ENCODE data around the gene MATCAP1. TPM values are rescaled to one million over a fixed set of nuclear protein-coding genes. Genes with fewer than 3 reads are reported as not detected.
A peak's percentile ranks its signal among the peaks of the same experiment; 100 is the strongest.

The MATCAP1 gene
- total and polyA plus RNA-seq, 8 donors: 36.8 to 66.9 (median 57.0) TPM

- H3K9me3 ChIP-seq: no peaks in the 10 kb centered on the region
- H3K27me3 ChIP-seq: no peaks in the 10 kb centered on the region
- DNase-seq: peak in 1 of 4 donors; percentile 74
- ATAC-seq: no peak
- no peak for TF ChIP-seq CTCF (IDR thresholded peaks at IDR 0.05)
- no peak overlapping the region for H3K27ac ChIP-seq
- intact Hi-C loops (cut with DNase I): no loop called here
- H3K4me1 ChIP-seq: peaks cover 18 to 66% of the 10 kb centered on the region in 2 donors
- no peak overlapping the region for H3K4me3 ChIP-seq
- H3K36me3 ChIP-seq: peaks cover 0 to 59% of the 10 kb centered on the region in 2 donors
Observed at GRCh38 chr16:67194260-67194659, 10.5 kb upstream of the MATCAP1 start.

GRCh38 chr16:67193536-67193935 is 9.8 kb upstream of the MATCAP1 start:
- Histone ChIP-seq H3K27me3 (no peaks in the 10 kb centered on the region), H3K4me1 (peaks cover 18 to 65% of the 10 kb centered on the region in 2 donors), H3K9me3 (no peaks in the 10 kb centered on the region), H3K27ac (no peak overlapping the region), H3K36me3 (peaks cover 0 to 52% of the 10 kb centered on the region in 2 donors), H3K4me3 (peak overlapping the region in 1 of 2 donors; percentile 99)
- intact Hi-C loops (cut with DNase I): no loop called here
- TF ChIP-seq CTCF (IDR thresholded peaks at IDR 0.05): no peak
- ATAC-seq: no peak
- peak in 1 of 4 donors; percentile 2 for DNase-seq

GRCh38 chr16:67192781-67193361 is 9.1 kb upstream of the MATCAP1 start:
- Histone ChIP-seq H3K4me1 (peaks cover 15 to 58% of the 10 kb centered on the region in 2 donors), H3K27ac (peak overlapping the region in 1 of 2 donors; percentile 82), H3K27me3 (no peaks in the 10 kb centered on the region), H3K4me3 (peak overlapping the region; percentile 97 to 99), H3K9me3 (no peaks in the 10 kb centered on the region), H3K36me3 (peaks cover 0 to 45% of the 10 kb centered on the region in 2 donors)
- intact Hi-C loops (cut with DNase I): no loop called here
- no peak for TF ChIP-seq CTCF (IDR thresholded peaks at IDR 0.05)
- no peak for DNase-seq
- ATAC-seq: no peak

- Histone ChIP-seq H3K36me3 (peaks cover 0 to 38% of the 10 kb centered on the region in 2 donors), H3K27me3 (no peaks in the 10 kb centered on the region), H3K9me3 (no peaks in the 10 kb centered on the region), H3K4me3 (peak within 1 kb of the TSS; percentile 97 to 99), H3K4me1 (peaks cover 15 to 52% of the 10 kb centered on the region in 2 donors), H3K27ac (peak within 1 kb of the TSS; percentile 48 to 82)
- peak; percentile 98 for ATAC-seq
- DNase-seq: peak; percentile 86 to 98 (median 92)
- no peak for TF ChIP-seq CTCF (IDR thresholded peaks at IDR 0.05)
- intact Hi-C loops (cut with DNase I): no loop called here
Observed at GRCh38 chr16:67191995-67192681, 8.4 kb upstream of the MATCAP1 start, which contains the start of gene E2F4. E2F4 (plus strand) TSS chr16:67192155; CDS start chr16:67192228, 73 bp downstream.

GRCh38 chr16:67191411-67191994 is 7.7 kb upstream of the MATCAP1 start:
- ATAC-seq: no peak
- H3K4me1 ChIP-seq: peaks cover 15 to 45% of the 10 kb centered on the region in 2 donors
- no peak for TF ChIP-seq CTCF (IDR thresholded peaks at IDR 0.05)
- intact Hi-C loops (cut with DNase I): no loop called here
- peak overlapping the region in 1 of 2 donors; percentile 82 for H3K27ac ChIP-seq
- DNase-seq: no peak
- H3K9me3 ChIP-seq: no peaks in the 10 kb centered on the region
- peak overlapping the region; percentile 97 to 99 for H3K4me3 ChIP-seq
- H3K36me3 ChIP-seq: peaks cover 0 to 31% of the 10 kb centered on the region in 2 donors
- H3K27me3 ChIP-seq: no peaks in the 10 kb centered on the region
